Left ventricle myocardium inferior (tissue), 1 donor: ENCODE data around the gene ANKFN1. TPM values are rescaled to one million over a fixed set of nuclear protein-coding genes. Genes with fewer than 3 reads are reported as not detected.

Experiments used
- DNase-seq: peaks from one replicate; pipeline ENCODE4 v3.0.0-alpha.2; 2020
- H3K27ac ChIP-seq: fragments of 200-600 bp; replicated peaks from 2 replicates; pipeline ENCODE4 v1.8.0; 2021
- H3K27me3 ChIP-seq: fragments of 200-600 bp; 2 replicates; pipeline ENCODE4 v1.8.0; 2021; ENCODE audit warnings: low read depth
- H3K36me3 ChIP-seq: fragments of 200-600 bp; 2 replicates; pipeline ENCODE4 v1.8.0; 2021
- H3K4me1 ChIP-seq: fragments of 200-600 bp; 2 replicates; pipeline ENCODE4 v1.8.0; 2021
- H3K4me3 ChIP-seq: fragments of 200-600 bp; 2 replicates; pipeline ENCODE4 v1.8.0; 2021; ENCODE audit warnings: mild to moderate bottlenecking, moderate library complexity
- H3K9me3 ChIP-seq: fragments of 200-600 bp; replicated peaks from 2 replicates; pipeline ENCODE4 v1.8.0; 2021
- intact Hi-C: fragments of 100-400 bp; cut with micrococcal nuclease; formaldehyde crosslinking; loops from one replicate; pipeline ENCODE4 v1.11.0; 2022
- total RNA-seq: library from RNA; stranded (reverse); fragmentation: NEBNext Ultra II Directional; extraction: Animal tissue kit (Norgen Biotek cat#: 25700); gene quantifications from one replicate; pipeline ENCODE4 v1.2.1, GENCODE V29; 2021
- TF ChIP-seq, protein P1 (sequence below): fragments of 200-600 bp; IDR thresholded peaks from 2 replicates; pipeline ENCODE4 v1.8.0; 2021; ENCODE audit warnings: antibody characterized with exemption, mild to moderate bottlenecking, borderline replicate concordance
- donor health status: DM: no; HTN: yes; CAD: no; lungs with severe emphysema.

Gene ANKFN1
- total RNA-seq, 1 donor from 2014 or later, result not detected

DNA sequence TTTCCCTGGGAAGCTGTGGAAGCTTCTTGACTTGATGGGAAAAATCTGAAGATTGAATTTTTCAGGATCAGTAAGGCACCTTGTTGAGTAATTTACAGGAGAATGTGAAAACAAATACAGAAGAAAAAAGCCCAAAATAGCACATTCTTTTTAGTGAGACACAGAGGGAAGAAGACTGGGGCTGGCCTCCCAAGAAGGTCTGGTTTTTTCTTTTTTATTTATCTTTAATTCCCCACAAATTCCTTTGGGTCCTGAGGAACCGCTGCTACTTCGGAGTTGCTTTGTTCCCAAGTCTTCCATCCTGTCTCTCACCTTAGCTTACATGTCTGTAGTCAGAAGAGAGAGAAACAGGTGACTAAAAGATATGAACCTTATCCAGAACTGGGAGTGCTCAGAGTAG is 273.6 kb downstream of the ANKFN1 start:
- Histone ChIP-seq H3K9me3 (no peaks in the 10 kb centered on the region), H3K36me3 (no peaks in the 10 kb centered on the region), H3K4me1 (no peaks in the 10 kb centered on the region), H3K27me3 (peaks cover 23% of the 10 kb centered on the region), H3K27ac (no peak overlapping the region), H3K4me3 (no peak overlapping the region)
- no peak for DNase-seq
- intact Hi-C loops, result no loop called here
- TF ChIP-seq, protein P1, sequence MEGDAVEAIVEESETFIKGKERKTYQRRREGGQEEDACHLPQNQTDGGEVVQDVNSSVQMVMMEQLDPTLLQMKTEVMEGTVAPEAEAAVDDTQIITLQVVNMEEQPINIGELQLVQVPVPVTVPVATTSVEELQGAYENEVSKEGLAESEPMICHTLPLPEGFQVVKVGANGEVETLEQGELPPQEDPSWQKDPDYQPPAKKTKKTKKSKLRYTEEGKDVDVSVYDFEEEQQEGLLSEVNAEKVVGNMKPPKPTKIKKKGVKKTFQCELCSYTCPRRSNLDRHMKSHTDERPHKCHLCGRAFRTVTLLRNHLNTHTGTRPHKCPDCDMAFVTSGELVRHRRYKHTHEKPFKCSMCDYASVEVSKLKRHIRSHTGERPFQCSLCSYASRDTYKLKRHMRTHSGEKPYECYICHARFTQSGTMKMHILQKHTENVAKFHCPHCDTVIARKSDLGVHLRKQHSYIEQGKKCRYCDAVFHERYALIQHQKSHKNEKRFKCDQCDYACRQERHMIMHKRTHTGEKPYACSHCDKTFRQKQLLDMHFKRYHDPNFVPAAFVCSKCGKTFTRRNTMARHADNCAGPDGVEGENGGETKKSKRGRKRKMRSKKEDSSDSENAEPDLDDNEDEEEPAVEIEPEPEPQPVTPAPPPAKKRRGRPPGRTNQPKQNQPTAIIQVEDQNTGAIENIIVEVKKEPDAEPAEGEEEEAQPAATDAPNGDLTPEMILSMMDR, result no peak

DNA sequence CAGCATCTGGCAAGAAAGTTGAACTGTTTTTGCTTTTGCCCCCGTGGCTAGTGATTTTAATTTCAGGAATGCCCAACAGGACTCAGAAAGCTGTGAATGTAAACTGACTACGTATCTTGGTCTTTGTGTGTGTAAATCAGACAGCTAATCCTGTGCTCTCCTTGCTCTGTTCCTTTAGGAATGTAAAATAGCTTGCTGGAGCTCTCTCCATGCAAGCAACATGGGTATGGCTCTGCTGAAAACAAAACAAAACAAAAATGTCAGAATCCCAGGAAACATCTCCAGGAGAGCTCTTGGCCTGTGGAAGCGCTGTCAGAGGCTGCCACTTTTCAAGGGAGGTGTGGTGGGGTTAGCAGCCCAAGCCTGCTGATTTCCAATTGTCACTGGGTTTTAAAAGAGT is 278.5 kb downstream of the ANKFN1 start:
- H3K27me3 ChIP-seq, result peaks cover 16% of the 10 kb centered on the region
- intact Hi-C loops, result no loop called here
- no peak overlapping the region for H3K4me3 ChIP-seq
- TF ChIP-seq, protein P1, result no peak
- no peaks in the 10 kb centered on the region for H3K4me1 ChIP-seq
- H3K27ac ChIP-seq, result no peak overlapping the region
- peaks cover 5% of the 10 kb centered on the region for H3K9me3 ChIP-seq
- no peaks in the 10 kb centered on the region for H3K36me3 ChIP-seq
- DNase-seq, result no peak

DNA sequence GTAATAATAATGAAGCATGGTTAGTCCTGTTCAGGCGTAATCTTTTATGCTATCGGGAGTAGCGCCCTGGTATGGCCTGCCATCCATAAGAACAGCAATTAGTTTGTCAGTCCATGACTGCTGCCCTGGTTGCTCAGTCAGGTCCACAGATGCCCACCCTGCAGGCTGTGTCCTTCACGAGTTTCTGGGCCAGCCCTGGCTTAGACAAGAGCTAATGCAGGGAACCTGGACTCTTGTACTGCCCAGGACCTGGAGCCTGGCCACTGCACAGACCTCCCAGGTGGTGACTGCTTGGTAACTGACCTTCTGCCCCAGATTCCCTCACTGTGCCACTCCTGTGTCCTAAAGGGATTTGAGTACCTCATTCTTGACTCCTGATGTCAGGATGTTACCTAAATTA is 279.2 kb downstream of the ANKFN1 start:
- peaks cover 5% of the 10 kb centered on the region for H3K9me3 ChIP-seq
- H3K27me3 ChIP-seq, result peaks cover 9% of the 10 kb centered on the region
- no peak overlapping the region for H3K4me3 ChIP-seq
- intact Hi-C loops, result no loop called here
- TF ChIP-seq, protein P1, result no peak
- no peaks in the 10 kb centered on the region for H3K36me3 ChIP-seq
- no peak for DNase-seq
- no peaks in the 10 kb centered on the region for H3K4me1 ChIP-seq
- H3K27ac ChIP-seq, result no peak overlapping the region

DNA sequence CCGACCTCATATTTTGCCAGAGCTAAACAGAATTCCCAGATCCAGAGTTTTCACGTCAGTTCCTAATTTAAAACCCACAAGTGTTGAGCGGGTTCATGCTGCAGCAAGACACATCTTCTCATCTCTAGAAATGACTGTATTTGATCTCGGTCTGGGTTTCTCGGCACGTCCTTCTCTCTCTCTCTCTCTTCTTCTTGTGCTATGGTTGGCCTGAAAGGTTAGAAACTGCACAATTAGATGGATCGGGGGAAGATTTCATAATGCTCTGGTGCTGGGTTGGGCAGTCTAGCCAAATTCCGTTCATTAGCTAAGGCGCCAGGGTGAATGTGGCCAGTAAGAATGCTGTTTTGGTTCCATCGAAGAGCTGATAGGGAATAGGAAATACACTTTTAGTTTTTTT is 281.3 kb downstream of the ANKFN1 start:
- H3K4me3 ChIP-seq, result no peak overlapping the region
- H3K27ac ChIP-seq, result no peak overlapping the region
- H3K9me3 ChIP-seq, result peaks cover 5% of the 10 kb centered on the region
- peaks cover 5% of the 10 kb centered on the region for H3K27me3 ChIP-seq
- H3K4me1 ChIP-seq, result no peaks in the 10 kb centered on the region
- H3K36me3 ChIP-seq, result no peaks in the 10 kb centered on the region
- intact Hi-C loops, result no loop called here
- DNase-seq, result no peak
- TF ChIP-seq, protein P1, result no peak

DNA sequence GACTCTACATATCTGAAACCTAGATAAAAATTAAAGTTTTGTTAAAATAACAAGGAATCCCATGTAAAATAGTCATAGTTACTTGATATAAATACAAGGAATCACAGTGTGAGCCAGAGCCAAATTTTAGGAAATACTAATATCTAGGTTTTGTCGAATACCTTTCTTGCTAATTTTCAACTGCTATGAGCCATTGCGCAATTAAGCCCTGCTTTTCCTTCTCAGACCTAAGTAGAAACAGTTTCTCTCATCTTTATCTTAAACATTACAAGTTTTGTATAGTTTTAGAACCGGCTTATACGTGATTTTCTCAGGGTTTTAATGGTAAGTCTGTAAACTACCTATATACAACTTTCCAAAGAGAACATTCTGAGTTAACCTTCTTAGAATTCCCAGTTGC is 282.9 kb downstream of the ANKFN1 start:
- intact Hi-C loops, result no loop called here
- Histone ChIP-seq H3K27ac (no peak overlapping the region), H3K9me3 (peaks cover 5% of the 10 kb centered on the region), H3K36me3 (no peaks in the 10 kb centered on the region), H3K4me1 (no peaks in the 10 kb centered on the region), H3K4me3 (no peak overlapping the region), H3K27me3 (peaks cover 5% of the 10 kb centered on the region)
- TF ChIP-seq, protein P1, result no peak
- DNase-seq, result no peak

DNA sequence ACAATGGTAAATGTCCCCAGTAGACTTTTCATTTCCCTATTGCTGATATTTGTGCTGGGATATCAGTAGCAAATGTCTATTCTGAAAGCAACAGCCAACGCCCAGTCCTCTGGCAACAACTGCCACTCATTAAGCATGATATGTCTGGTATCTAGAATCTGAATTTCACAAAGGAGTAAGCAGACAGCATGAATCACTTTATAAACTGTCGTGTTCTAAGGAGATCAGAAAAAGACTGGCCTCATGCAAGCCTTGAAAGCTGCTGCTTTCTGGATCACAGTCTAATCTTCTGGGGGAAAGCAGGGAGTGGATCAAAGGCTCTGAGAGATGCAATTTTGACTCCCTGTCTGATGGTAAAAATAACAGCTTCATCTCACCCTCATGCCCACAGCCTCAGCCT is 287.1 kb downstream of the ANKFN1 start:
- Histone ChIP-seq H3K27ac (no peak overlapping the region), H3K9me3 (no peaks in the 10 kb centered on the region), H3K4me1 (no peaks in the 10 kb centered on the region), H3K4me3 (no peak overlapping the region), H3K27me3 (peaks cover 3% of the 10 kb centered on the region), H3K36me3 (no peaks in the 10 kb centered on the region)
- intact Hi-C loops, result no loop called here
- DNase-seq, result no peak
- TF ChIP-seq, protein P1, result no peak
